HG03520 (cell line): ENCODE data around the gene SYMPK.
"Not testable (repeated sequence)": the region's sequence is repeated elsewhere in the genome, so short reads cannot be mapped to it uniquely, and the experiment has no call there.

Experiments
- ATAC-seq: cut with Tn5 transposase; IDR thresholded peaks from one replicate; pipeline ENCODE4 v1.9.1; 2021; ENCODE audit warnings: mild to moderate bottlenecking, moderate library complexity; ENCODE audit not compliant: unreplicated experiment

Gene SYMPK

GRCh38 chr19:45870798-45871197 lies 7.9 kb upstream of the SYMPK start:
- no peak for ATAC-seq

DNA sequence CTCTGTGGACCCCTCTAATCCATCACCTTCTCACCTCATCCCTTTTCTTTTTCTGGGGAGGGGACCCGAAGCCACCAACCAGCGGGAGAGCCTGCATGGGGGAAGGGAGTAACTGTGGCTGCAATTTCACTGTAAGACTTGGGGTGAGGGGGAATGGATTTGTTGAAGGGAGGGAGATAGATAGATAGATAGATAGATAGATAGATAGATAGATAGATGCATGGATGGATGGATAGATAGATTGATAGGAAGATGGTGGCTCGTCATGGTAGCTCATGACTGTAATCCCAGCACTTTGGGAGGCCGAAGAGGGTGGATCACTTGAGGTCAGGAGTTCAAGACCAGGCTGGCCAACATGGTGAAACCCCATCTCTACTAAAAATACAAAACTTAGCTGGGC lies 4.3 kb upstream of the SYMPK start:
- not testable (repeated sequence) for ATAC-seq

DNA sequence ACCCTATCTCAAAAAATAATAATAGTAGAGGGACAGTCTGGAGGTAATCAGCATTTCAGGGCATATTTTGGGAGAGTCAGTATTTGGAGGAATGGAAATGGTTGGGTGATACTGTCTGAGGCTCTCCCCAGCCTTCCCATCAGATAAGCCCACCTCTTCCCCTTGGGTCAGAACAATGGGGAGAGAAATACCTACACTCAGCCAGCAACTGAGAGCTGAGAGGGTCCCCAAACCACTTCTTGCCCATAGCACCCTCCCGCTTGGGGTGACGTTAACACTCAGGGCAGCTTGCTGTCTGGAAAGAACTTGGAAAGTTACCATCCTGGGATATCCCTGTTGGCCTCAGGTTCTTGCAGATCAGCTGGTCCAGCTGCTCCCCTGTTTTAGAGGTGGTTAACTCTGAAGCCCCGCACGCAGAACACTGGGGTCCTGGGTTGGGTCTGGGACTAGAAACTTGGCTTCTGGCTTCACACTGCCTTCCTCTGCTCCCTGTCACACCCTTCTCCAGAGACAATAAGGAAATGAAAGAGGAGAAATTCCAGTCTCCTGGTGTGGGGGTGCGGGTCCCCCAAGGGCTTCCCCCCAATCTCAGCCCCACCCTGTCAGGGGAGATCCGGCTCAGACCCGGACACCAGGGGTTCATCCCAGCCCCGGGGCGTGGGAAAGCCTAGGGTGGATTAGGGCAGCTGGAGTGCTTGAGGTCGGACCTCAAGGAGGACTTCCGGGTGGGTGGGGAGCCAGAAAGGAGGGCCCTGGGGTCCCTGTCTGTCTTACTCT lies 3.6 kb upstream of the SYMPK start:
- no peak for ATAC-seq

GRCh38 chr19:45865269-45865948 lies 2.5 kb upstream of the SYMPK start:
- no peak for ATAC-seq

DNA sequence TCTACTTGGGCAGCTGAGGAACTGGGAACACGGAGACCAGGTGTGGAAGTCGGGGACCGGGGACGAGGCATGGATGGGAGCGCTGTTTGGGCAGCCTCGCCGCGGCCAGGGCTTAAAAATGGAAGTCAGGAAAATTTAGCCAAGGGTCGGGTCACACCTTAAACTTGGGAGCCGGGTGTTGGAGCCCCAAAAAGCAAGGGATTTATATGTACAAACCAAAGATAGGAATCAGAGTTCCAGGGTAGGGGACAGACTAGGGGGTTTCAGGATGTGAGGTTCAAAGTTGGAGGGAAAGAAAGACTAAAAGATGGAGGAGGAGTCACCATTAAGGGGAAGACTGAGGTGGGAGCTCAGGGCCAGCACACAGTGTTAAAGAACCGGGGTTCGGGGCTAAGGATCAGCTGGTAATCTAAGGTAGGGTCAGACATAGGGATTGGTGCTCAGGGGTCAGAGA lies 1.7 kb upstream of the SYMPK start:
- ATAC-seq = no peak

- no peak for ATAC-seq
Observed at GRCh38 chr19:45863840-45864628, 1.1 kb upstream of the SYMPK start, which contains the start of gene FOXA3. Gene FOXA3, plus strand, starts transcription at chr19:45864326. Its CDS starts 131 bp downstream, at chr19:45864457.

- no peak for ATAC-seq
Observed at GRCh38 chr19:45863335-45863839, 440 bp upstream of the SYMPK start.

DNA sequence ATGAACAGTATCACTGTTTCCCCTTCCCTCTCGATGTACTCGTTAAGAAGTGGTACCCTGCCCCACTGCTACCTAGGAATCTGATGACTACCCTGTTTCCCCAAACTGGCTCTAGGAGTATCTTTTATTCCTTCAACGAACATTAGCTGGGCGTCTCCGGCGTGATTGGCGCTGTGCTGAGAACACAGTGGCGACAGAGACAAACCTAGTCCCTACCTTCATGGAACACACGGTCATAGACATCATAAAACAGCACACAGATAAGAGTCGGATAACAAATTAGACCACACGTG lies 730 bp downstream of the SYMPK start:
- no peak for ATAC-seq

DNA sequence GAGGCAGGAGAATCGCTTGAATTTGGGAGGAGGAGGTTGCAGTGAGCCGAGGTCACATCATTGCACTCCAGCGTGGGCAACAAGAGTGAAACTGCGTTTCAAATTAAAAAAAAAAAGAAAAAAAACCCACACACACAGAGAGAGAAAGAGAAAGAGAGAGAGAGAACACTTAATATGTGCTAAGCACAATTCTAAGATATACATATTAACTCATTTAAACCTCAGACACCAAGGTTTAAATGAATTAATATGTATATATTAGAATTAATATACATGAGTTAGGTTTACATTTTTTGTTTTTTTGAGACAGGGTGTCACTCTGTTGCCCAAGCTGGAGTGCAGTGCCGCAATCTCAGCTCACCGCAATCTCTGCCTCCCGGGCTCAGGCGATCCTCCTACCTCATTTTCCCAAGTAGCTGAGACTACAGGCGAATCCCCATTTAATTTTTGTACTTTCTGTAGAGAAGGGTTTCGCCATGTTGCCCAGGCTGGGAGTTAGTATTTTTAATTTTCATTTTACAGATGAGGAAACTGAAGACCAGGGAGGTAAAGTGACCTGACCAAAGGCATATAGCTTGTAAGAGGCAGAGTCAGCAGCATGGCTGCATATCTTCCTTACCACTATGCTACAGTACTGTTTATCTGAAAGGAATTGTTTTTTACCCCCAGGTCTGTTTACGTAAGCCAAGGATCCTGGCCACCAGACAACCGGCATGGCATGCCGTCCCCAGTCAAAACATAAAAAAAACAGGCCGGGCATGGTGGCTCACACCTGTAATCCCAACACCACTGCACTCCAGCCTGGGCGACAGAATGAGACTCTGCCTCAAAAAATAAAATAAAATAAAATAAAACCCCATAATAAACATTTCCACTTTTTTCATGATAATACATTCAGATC lies 2.3 kb downstream of the SYMPK start:
- ATAC-seq = no peak

DNA sequence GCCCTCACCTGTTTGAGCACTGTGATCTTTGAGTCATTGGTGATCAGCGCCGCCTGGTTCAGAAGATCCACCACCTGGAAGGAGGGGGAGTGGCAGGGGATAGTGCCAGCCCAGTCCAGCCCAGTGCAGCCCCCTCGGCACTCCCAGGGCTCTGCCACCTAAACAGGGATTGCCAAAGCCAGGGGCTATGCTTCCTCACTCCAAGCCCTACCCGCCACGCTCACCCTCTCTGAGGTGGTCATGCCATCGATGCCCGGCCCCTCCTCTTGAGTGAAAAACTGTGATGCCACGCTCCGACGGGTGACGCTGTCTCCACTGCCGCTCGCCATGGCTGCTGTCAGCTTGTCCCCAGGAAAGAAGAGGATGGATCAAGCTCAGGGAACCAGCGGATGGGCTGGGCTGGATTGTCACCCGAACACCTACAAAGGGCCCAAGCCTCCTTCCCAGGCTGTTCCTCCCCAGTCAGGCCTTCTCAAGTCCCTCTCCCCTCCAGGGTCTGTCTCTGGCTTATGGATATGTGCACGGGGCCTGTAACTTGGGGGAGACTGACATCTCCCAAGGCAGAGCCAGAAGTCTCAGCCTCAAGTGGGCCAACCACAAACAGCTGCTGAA lies 8.7 kb downstream of the SYMPK start:
- no peak for ATAC-seq

- ATAC-seq = no peak
Observed at GRCh38 chr19:45852983-45853382, 10.0 kb downstream of the SYMPK start.

- no peak for ATAC-seq
Observed at GRCh38 chr19:45852145-45852750, 10.7 kb downstream of the SYMPK start.

GRCh38 chr19:45848922-45849321 lies 14.0 kb downstream of the SYMPK start:
- ATAC-seq = no peak

DNA sequence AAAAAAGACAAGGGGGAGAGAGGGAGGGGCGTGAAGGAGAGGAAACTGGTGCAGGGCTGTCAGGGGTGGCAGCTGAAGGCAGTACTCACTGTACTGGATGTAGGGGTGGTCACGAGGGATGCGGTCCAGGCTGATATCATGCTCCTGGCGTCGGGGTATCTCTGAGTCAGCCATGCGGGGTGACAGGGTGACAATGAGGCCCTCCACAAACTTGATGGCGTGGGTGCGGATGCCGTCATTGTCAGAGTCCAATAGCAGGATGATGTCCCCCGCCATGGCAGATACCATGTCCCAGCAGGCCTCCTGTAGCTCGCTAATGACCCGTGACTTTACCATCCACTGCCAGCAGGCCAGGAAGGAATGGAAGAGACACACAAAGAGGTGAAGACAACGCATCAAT lies 15.3 kb downstream of the SYMPK start:
- no peak for ATAC-seq

- no peak for ATAC-seq
Observed at GRCh38 chr19:45842198-45842597, 20.7 kb downstream of the SYMPK start.

DNA sequence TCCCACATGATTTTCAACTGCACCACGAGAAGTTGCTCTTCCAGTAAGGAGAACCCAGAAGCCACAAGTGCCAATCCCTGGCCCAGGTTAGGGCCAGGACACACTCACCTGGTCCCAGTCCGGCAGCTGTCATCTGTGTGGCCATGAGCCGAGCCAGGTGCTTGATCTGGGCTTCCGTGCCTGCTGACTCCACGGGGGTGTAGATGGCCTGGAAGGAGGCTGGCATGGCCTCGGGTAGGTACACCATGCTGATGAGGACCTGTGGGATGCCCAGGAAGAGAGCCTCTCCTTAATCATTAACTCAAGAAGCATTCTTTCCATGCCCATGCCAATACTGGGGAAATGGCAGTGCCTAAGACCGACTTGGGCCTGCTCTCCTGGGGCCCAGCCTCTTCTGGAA lies 28.0 kb downstream of the SYMPK start:
- ATAC-seq = no peak

DNA sequence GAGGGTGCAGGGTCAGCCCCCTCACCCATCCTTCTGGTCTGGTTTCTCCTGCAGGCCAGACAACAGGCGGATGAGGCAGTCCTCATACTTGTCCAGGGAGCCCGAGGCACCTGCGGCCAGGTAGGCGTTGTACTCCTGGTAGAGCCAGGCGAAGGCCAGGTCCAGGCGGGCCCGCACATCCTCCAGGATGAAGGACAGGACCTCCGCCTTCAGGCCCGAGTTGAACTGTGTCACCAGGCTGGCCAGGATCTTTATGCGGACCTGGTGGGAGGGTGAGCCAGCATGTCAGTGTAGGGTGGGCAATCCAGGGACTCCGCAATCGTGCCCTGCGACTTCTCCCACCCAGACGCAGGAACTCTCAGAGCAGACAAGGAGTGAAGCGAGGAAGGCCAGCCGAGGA lies 34.0 kb downstream of the SYMPK start:
- no peak for ATAC-seq

DNA sequence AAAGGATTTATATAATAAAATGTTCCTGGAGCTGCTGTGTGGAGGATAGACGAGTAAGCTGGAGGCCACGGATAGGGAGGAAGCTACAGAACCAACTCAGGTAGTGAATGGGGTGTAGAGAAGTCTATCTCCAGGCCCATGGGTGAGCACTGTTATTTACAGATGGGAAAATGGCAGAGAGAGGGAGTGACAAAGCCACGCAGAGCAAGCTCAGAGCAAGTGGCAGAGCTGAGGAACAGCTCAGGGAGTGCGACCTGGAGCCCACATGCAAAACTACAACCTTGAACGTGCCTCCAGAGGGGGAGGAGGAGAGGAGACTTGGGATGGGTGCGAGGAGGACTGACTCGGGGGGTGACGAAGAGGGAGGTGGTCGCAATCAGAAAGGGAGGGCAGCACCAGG lies 34.4 kb downstream of the SYMPK start:
- no peak for ATAC-seq

- no peak for ATAC-seq
Observed at GRCh38 chr19:45827459-45828093, 35.4 kb downstream of the SYMPK start.
